ENCODE measurements around the gene C6orf120. TPM values are rescaled to one million over a fixed set of nuclear protein-coding genes. Genes with fewer than 3 reads are reported as not detected.
A peak's percentile ranks its signal among the peaks of the same experiment; 100 is the strongest.

C6orf120 gene
- total and polyA plus RNA-seq, 2 donors = 12.2 to 27.5 TPM

- Histone ChIP-seq H3K27ac (ENCODE audit: low read depth in 1 of 2, low read length in 1 of 2) (no peak overlapping the region), H3K4me3 (ENCODE audit: low read length in 2 of 2) (no peak overlapping the region), H3K27me3 (ENCODE audit: control insufficient read depth in 2 of 2, insufficient read depth in 1 of 2, low read length in 1 of 2) (no peaks in the 10 kb centered on the region), H3K9me3 (ENCODE audit: control insufficient read depth in 2 of 2, insufficient read depth in 1 of 2, low read length in 1 of 2) (no peaks in the 10 kb centered on the region), H3K4me1 (ENCODE audit: control insufficient read depth in 2 of 2, insufficient read depth in 2 of 2, low read length in 2 of 2) (peaks cover 0 to 2% of the 10 kb centered on the region in 2 donors), H3K36me3 (ENCODE audit: control insufficient read depth in 2 of 2, insufficient read depth in 2 of 2, low read length in 1 of 2) (no peaks in the 10 kb centered on the region)
- 96% methylated on average over 3 of the region's 3 CpGs for WGBS
- no peak for DNase-seq (ENCODE audit: low read depth in 6 of 9, low spot score in 9 of 9)
Observed at GRCh38 chr6:169745405-169745804, 43.5 kb downstream of the C6orf120 start.

GRCh38 chr6:169746556-169746955 is 44.6 kb downstream of the C6orf120 start:
- Histone ChIP-seq H3K27ac (ENCODE audit: low read depth in 1 of 2, low read length in 1 of 2) (no peak overlapping the region), H3K9me3 (ENCODE audit: control insufficient read depth in 2 of 2, insufficient read depth in 1 of 2, low read length in 1 of 2) (no peaks in the 10 kb centered on the region), H3K4me3 (ENCODE audit: low read length in 2 of 2) (no peak overlapping the region), H3K4me1 (ENCODE audit: control insufficient read depth in 2 of 2, insufficient read depth in 2 of 2, low read length in 2 of 2) (peaks cover 0 to 2% of the 10 kb centered on the region in 2 donors), H3K36me3 (ENCODE audit: control insufficient read depth in 2 of 2, insufficient read depth in 2 of 2, low read length in 1 of 2) (no peaks in the 10 kb centered on the region), H3K27me3 (ENCODE audit: control insufficient read depth in 2 of 2, insufficient read depth in 1 of 2, low read length in 1 of 2) (no peaks in the 10 kb centered on the region)
- DNase-seq (ENCODE audit: low read depth in 6 of 9, low spot score in 9 of 9) = no peak
- WGBS = 100% methylated on average over 1 of the region's 1 CpG

DNA sequence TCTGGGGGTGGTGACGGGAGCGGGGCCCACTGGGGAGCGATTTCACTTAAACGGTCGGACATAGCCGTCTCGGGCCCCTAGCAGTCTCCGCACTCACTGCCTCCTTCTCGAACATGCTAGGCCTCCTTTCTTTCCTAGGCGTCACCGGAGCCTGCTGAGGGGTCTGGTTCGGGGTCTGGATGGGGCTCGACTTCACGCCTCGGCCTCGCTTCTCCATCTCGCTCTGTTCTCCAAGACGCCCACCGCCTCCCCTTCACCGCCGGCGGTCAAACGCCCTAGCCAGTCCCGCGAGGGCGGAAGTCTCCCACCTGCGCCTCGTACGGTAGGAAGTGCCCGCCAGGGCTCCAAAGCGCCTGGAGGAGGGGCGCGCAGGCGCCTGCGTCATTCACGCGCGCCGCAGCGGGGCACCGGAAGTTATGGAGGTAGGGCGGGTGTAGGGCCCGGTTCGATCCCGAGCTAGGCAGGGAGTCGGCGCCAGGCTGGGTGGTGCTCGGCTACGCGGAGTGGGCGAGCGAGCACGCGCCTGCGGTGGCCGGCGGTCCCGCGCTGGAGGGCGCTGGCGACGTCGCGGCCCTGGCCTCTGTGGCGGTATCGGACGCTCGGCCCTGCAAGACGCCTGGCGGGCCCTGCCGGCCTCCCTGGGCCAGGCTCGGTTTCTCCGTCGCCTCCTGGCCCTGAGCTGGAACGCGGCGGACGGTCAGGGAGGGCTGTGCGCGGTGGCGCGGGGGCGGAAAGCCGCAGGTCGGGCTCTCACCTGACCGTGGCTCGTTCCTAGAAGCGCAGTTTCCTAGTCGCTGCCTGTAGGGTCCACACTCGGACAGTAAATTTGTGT is 49.5 kb downstream of the C6orf120 start, which contains the start of the genes DYNLT2 and ERMARD:
Gene DYNLT2, minus strand, starts transcription at position 331 of the 832 bp plus-strand sequence. Its CDS starts 114 bp downstream, at position 217.
Gene ERMARD, plus strand, starts transcription at position 381 of the 832 bp plus-strand sequence. Its CDS starts 36 bp downstream, at position 417.
- WGBS = under 1% methylated on average over 90 of the region's 90 CpGs
- Histone ChIP-seq H3K36me3 (ENCODE audit: control insufficient read depth in 2 of 2, insufficient read depth in 2 of 2, low read length in 1 of 2) (peaks cover 3 to 4% of the 10 kb centered on the region in 2 donors), H3K9me3 (ENCODE audit: control insufficient read depth in 2 of 2, insufficient read depth in 1 of 2, low read length in 1 of 2) (no peaks in the 10 kb centered on the region), H3K4me1 (ENCODE audit: control insufficient read depth in 2 of 2, insufficient read depth in 2 of 2, low read length in 2 of 2) (peaks cover 5 to 6% of the 10 kb centered on the region in 2 donors), H3K27me3 (ENCODE audit: control insufficient read depth in 2 of 2, insufficient read depth in 1 of 2, low read length in 1 of 2) (no peaks in the 10 kb centered on the region), H3K27ac (ENCODE audit: low read depth in 1 of 2, low read length in 1 of 2) (peak within 1 kb of the TSS; percentile 89 to 97), H3K4me3 (ENCODE audit: low read length in 2 of 2) (peak within 1 kb of the TSS; percentile 70 to 92)
- peak; percentile 85 to 97 (median 92) for DNase-seq (ENCODE audit: low read depth in 6 of 9, low spot score in 9 of 9)

GRCh38 chr6:169752074-169752623 is 50.2 kb downstream of the C6orf120 start:
- peak overlapping the region; percentile 89 to 97 for H3K27ac ChIP-seq (ENCODE audit: low read depth in 1 of 2, low read length in 1 of 2)
- H3K4me3 ChIP-seq (ENCODE audit: low read length in 2 of 2) = peak overlapping the region; percentile 70 to 92
- no peaks in the 10 kb centered on the region for H3K27me3 ChIP-seq (ENCODE audit: control insufficient read depth in 2 of 2, insufficient read depth in 1 of 2, low read length in 1 of 2)
- H3K36me3 ChIP-seq (ENCODE audit: control insufficient read depth in 2 of 2, insufficient read depth in 2 of 2, low read length in 1 of 2) = peaks cover 4 to 10% of the 10 kb centered on the region in 2 donors
- H3K9me3 ChIP-seq (ENCODE audit: control insufficient read depth in 2 of 2, insufficient read depth in 1 of 2, low read length in 1 of 2) = no peaks in the 10 kb centered on the region
- peak in 3 of 9 donors; percentile 9 to 51 (median 26) for DNase-seq (ENCODE audit: low read depth in 6 of 9, low spot score in 9 of 9)
- WGBS = 14% methylated on average over 19 of the region's 19 CpGs
- H3K4me1 ChIP-seq (ENCODE audit: control insufficient read depth in 2 of 2, insufficient read depth in 2 of 2, low read length in 2 of 2) = peaks cover 5 to 6% of the 10 kb centered on the region in 2 donors

Other genes starting within 250 kb of the C6orf120 start
- 13.9 TPM for gene WDR27, start 97 bp upstream of the C6orf120 start, total RNA-seq
- 42.0 TPM for gene WDR27, start 97 bp upstream of the C6orf120 start, polyA plus RNA-seq
- 32.4 TPM for gene PHF10, start 22.4 kb downstream of the C6orf120 start, total RNA-seq
- 90.0 TPM for gene PHF10, start 22.4 kb downstream of the C6orf120 start, polyA plus RNA-seq
- gene DYNLT2, start 49.4 kb downstream of the C6orf120 start, total RNA-seq = 6.6 TPM
- gene DYNLT2, start 49.4 kb downstream of the C6orf120 start, polyA plus RNA-seq = 8.9 TPM
- 25.4 TPM for gene ERMARD, start 49.5 kb downstream of the C6orf120 start, total RNA-seq
- gene ERMARD, start 49.5 kb downstream of the C6orf120 start, polyA plus RNA-seq = 104 TPM

Data from thymus (tissue), 11 donors.